IPS-NIHi7 (cell line): ENCODE measurements around the gene MRFAP1.
"Not testable (repeated sequence)": the region's sequence is repeated elsewhere in the genome, so short reads cannot be mapped to it uniquely, and the experiment has no call there.

Experiments
- DNase-seq: peaks from one replicate; pipeline ENCODE4 v3.0.0; 2012; ENCODE audit warnings: mixed read lengths; ENCODE audit errors: extremely low spot score

MRFAP1 gene

DNA sequence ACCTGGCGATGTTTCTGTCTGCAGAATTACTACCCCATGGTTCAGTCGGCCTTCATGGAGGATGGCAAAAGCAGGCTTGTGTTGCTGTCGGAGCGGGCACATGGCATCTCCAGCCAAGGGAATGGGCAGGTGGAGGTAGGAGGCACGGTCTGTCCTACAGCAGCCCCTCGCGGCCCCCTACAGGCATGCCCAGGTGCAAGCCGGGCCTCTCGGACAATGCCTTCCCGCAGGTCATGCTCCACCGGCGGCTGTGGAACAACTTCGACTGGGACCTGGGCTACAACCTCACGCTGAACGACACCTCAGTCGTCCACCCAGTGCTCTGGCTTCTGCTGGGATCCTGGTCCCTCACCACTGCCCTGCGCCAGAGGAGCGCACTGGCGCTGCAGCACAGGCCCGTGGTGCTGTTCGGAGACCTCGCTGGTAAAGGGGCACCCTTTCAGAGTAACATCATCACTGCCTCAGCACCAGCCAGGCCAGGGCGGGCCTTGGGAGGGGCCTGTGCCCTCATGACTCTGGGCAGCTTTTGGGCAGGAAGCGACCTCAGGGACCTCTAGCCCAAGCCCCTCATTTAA, 29.5 kb upstream of the MRFAP1 start:
- DNase-seq: no peak

DNA sequence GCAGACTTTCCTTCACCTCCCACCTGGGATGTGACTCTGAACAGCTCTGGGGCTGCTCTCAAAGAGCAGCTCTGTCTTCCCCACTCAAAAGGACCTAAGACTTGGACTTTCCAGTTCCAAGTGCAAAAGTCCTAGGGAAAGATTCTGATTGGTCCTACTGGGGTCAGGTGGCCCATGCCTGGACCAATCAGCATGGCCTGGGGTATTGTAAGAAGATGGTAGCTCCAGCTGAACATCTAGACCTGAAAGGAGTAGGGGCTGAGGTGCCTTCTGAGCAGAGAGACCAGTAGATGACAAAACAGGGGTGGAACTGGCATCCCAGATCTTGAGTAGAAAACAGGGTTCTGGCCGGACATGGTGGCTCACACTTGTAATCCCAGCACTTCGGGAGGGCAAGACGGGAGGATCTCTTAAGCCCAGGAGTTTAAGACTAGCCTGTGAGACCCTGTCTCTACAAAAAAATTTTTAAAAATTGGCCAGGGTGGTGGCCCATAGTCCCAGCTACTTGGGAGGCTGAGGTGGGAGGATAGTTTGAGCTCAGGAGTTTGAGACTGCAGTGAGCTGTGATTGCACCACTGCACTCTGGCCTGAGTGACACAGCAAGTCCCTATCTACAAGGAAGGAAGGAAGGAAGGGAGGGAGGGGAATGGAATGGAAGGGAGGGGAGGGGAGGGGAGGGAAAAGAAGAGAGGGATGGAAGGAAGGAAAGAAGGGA, 27.4 kb upstream of the MRFAP1 start:
- DNase-seq: no peak

DNA sequence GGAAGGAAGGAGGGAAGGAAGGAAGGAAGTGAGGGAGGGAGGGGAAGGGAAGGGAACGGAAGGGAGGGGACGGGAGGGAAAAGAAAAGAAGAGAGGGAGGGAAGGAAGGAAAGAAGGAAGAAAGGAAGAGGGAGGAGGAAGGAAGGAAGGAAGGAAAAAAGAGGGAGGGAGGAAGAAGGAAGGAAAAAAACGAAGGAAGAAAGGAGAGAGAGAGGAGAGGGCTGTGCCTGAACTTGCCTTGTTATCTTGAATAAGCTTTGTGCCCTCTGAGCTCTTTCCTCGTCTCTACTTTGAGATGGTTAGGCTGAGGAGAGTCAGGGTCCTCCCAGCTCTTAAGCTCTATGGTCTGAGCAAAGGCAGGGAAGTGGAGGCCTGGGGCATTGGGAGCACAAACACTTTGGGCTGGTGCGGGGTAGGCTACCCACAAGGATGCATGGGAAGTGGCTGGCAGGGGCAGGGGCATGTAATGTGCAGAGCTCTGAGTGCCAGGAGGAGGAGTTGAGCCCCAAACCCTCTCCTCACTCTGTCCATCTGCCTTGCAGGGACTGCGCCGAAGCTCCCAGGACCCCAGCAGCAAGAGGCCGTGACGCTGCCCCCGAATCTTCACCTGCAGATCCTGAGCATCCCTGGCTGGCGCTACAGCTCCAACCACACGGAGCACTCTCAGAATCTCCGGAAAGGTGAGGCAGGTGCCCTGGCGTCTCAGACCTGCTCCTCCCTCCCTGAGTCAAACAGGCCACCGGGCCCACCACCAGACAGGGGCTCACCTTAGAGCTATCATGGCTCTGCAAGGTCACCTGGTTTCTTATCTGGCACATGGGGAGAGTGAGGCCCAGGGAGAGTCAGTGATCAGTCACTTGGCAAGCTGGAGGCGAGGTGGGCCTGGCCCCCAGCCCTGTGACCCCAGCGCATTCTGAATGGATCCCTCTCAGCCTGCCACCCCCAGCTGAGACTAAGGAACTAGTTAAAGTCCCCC, 26.5 kb upstream of the MRFAP1 start:
- no peak for DNase-seq

DNA sequence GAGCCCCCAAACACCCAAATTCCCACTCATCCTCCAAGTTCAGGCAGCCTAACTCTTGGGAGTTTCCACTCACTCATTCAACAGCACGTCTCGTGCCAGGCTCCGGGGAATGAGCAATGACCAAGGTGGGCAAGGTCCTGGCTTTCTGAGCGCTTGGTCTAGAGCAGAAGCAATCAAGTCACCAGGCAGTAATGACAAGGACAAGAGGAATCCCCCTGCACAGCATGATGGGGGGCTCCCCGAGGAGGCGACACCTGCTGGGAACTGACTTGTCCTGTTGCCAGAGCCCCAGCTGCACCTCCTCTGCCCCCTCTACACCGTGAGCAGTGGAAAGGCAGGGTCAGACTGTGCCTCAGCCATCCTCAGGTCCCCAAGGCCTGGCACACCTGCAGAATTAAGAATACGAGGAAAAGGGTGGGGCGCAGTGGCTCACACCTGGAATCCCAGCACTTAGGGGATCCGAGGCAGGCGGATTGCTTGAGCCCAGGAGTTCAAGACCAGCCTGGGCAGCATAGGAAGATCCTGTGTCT, 25.7 kb upstream of the MRFAP1 start:
- no peak for DNase-seq

DNA sequence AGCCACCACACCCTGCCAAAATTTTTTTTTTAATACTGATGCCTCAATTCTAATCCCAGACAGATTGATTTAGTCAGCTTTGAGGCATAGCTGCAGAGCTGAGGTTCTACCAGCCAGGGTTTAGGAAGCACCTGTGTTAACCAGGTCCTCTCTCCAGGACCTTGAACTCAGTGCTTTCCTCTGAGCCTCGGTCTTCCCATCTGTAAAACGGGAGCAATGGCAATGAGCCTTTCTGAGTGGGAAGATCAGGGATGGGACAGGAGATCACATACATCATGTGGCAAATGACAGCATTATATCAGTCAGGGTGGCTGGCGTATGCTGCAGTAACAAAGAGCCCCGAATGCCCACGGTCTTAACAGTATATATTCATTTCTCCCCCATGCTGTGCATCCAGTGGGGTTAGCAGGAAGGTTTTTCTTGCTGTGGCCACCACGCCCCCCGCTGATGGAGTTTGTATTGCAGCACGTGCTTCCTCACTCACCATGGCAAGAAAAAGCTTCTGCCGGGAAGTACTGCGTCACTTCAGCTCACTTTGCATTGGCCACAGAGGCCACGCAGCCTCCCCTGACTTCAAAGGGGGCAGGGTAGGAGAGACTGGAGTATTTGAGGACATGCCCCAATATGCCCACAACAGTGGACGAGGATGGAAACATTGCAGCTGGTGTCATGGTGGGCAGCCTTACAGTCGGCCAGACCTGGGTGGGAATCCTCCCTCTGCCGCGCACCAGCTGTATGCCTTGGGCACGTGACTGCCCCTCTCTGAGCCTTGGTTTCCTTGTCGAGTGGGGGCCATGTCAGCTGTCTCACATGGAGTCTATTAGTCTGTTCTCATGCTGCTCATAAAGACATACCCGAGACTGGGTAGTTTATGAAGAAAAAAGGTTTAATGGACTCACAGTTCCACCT, 24.1 kb upstream of the MRFAP1 start:
- DNase-seq: no peak

DNA sequence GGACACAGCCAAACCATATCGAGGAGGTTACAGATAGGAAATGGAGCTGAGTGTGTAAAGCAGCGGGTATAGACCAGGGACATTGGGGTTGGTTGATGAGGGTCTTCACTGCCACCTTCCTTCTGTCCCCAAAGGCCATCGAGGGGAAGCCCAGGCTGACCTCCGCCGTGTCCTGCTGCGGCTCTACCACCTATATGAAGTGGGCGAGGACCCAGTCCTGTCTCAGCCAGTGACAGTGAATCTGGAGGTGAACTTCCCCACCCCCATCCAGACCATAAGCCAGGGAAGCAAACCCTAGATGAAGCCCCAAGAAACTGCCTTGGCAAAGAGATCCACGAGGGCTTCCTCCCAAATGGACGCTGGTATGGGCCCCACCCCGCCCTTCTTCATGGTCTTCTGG, 23.2 kb upstream of the MRFAP1 start:
- no peak for DNase-seq

DNA sequence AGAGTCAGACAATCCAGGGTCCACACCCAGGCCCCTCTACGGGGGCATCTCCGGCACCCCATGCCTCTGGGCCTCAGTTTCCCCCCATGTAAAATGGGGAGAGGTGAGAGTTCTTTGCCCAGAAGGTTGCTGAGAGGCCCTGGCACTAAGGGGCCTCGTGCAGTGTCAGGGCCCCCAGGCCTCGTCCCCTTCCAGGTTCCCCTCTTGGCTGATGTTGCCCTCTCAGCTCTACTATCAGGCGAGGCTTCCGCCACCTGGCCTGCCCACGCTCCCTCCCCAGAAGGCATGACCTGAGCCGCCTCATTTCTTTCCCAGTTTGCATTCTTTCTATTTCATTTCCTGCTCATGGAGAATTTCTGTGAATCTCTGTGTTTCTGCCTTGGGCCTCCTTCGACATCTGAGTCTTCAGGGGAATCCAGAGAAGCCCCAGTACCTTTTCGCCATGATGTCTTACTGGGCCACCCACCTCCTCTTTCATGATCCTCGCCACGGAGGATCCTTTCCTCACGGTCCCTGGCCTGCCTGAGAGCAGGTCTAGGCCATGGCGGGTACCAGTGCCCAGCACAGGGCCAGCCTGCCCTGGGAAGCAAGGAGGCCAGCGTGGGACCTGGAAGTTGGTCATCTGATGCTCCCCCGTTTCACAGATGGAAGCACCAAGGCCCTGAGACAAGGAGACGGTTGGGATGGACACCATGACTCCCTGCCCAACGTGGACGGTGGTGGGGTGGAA, 21.9 kb upstream of the MRFAP1 start:
- DNase-seq: no peak

DNA sequence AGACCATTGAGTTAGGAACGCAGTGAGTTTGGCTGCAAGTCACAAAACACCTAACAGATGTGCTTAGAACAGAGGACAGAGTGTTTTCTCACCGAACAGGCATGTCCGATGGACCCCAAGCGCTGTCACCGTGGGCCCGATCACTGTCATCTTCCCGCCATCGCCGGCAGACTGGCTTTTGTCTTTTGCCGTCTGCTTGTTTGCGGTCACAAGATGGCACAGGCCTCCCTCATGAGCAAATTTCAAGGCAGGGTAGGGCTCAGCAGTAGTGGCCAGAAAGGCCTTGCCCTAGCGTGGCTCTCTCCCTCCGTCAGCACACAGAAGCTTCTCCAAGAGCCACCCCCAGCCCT, 21.4 kb upstream of the MRFAP1 start:
- no peak for DNase-seq

DNA sequence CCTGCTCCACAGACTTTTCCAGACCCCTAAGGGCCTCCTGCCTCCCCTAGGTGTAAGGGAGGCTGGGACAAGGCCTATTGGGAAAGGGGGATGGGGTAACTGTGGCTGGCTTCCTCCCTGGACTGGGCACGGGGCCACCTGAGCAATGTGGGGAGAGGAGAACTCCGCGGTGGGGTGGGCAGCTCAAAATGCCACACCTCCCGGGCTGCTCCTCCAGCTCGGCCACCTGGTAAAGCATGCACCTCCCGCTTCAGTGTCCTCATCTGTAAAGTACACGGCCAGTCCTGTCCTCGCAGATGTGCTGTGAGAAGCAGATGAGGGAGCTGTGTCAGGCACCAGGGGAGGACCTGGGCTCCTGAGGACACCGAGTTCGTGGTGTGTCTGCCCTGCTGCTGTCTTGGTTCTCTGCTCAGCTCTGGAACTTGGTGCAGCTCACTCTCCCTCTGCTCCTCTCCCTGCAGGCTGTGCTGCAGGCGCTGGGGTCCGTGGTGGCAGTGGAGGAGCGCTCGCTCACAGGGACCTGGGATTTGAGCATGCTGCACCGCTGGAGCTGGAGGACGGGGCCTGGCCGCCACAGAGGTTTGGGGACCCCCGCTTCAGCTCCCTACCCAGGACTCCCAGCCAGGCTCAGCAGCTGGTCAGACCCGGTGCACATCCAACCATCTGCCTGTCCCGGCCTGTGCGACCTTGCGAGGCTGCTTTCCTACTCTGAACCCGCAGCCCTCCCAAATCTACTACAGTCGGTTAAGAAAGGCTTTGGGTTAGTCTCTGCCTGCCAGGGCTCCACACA, 20.8 kb upstream of the MRFAP1 start:
- no peak for DNase-seq

DNA sequence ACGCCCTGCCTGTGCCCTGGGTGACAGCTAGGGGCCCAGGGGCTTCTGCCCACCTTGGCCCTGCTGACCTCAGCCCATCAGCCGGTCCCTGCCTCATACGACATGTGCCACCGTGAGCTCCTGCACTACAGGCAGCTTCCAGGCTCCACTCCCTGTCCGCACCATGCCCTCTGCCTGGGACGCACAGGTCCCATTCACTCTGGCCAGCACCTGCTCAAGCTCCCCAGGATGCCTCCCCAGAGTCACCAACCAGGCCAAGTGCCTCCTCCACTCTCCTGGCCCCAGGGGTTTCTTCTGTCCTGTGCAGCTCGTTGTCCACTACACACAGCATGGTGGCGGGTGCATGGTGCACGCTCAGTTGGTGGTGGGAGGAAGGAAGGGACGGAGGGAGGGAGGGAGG, 20.2 kb upstream of the MRFAP1 start:
- DNase-seq: no peak

DNA sequence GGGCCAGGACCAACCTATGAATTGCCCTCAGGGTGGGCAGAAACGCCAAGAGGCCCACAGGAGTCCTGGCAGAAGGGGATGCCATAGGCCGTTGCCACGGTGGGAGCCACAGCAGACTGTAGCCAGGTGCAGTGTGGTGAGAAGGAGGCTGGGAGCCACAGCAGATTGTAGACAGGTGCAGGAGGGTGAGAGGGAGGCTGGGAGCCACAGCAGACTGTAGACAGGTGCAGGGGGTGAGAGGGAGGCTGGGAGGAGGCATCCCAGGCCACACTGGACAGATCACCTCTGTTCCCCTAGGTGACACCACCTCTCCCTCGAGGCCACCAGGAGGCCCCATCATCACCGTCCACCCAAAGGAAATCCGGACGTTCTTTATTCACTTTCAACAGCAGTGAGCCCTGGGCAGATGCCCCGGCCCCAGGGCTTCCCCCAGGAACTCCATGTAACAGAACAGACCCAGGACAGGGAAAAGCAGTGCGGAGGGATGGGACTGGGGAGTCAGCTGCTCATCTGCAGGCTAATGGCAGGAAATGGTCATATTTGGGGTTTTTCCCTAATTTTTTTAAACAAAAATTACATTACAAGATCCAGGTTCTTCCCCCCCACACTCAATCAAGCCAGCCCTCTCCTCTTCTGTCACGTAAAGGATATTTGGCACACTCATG, 19.5 kb upstream of the MRFAP1 start:
- DNase-seq: no peak

DNA sequence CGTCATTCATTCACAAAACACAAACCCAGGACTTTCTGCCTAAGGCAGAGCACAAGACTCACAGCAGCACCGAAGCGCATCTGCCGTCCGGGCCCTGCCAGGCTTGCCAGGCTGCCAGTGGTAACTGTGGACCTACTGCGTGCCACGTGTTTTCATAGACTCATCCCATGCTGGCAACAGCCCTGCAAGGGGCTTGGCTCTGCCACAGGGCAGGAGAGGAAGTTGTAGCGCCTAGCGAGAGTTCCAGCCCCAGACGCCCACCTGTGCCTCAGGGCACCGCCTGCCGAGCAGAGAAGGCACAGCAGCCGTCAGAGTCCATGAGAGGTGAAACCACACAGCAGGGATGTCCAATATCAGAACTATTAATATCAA, 18.9 kb upstream of the MRFAP1 start:
- DNase-seq: no peak

DNA sequence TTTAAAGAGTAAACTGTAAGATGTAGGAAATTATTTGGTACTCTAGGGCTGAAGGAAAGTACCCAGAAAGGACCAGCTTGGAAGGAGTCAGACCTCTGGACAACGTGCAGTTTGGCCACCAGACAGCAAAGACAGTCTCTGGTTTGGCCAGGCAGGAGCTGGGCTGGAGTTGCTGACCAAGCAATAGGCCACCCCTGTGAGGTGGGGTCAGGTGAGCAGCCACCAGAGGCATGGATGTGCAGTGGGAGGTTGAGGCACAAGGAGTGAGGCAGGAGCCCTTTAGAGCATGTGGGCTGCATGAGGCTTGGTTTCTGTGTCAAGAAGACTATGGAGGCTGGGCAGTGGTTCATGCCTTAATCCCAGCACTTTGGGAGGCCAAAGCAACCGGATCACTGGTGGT, 17.7 kb upstream of the MRFAP1 start:
- no peak for DNase-seq

DNA sequence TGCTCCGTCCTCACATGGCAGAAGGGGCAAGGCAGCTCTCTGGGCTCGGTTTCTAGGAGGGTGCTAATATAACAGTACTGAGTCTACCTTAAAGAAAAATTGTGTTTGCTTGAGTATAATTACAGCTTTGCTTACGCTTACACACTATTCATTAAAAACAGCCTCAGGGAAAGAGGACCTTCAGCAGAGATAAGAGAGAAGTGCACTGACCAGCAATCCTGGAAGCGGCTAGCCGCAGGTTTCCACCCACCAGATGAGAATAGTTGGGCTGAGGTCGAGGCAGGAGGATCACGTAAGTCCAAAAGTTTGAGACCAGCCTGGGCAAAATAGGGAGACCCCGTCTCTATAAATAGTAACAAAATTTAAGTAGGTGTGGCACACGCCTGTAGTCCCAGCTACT, 15.2 kb upstream of the MRFAP1 start:
- DNase-seq: no peak

DNA sequence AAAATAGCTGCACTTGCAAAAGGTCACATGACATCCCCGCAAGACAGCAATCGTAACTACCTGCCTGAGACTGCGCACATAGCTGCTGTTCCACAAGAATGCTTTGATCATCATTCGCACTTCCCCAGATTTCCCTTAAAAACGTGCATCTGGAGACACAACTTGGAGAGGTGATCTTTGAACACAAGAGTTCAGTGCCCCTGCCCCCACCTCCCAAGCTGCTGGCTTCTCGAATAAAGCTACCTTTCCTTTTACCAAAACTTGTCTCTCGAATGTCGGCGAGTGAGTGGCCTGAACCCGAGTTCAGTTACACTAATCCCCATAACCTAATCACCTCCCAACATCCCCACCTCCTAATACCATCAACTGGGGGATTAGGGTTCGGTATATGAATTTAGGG, 14.4 kb upstream of the MRFAP1 start:
- no peak for DNase-seq

DNA sequence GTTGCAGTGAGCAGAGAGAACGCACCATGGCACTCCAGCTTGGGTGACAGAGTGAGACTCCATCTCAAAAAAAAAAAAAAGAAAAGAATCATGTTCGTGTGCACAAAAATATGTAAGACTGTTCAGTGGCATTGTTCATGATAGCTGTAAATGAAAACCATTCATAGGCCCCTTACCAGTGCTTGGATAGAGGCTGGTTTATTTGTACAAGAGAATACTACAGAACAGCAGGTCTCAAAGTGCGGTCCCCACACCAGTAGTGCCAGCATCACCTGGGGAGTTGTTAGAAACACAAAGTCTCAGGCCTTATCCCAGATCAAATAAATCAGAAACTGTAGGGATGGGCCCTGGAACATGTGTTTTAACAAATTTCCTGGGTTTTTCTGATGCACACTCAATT, 12.7 kb upstream of the MRFAP1 start:
- DNase-seq: no peak

DNA sequence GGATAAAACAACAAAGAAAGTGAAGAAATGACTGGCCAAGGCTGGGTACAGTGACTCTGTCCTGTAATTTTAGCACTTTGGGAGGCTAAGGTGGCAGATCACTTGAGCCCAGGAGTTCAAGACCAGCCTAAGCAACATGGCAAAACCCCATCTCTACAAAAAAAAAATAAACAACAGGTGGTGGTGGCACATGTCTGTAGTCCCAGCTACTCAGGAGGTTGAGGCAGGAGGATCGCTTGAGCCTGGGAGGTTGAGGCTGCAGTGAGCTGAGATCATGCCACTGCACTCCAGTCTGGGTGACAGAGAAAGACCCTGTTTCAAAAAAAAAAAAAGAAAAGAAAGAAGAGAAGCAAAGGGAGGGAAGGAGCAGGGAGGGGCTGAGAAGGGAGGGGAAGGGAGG, 12.0 kb upstream of the MRFAP1 start:
- not testable (repeated sequence) for DNase-seq

DNA sequence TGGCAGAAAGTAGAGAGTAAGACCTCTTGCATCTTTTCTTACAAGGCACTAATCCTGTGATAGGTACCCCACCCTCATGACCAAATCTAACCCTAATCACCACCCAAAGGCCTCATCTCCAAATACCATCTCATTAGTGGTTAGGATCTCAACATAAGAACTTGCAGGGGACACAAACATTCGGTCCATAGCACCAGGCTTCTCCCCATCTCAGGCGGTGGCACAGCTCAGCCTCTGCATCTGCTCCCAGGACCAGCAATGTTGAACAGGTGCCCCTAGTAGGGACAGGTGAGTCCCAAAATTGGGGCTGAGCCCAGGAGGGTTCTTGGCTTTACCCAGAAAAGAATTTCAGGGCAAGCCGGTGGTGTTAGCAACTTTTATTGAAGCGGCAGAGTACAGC, 8.4 kb upstream of the MRFAP1 start:
- DNase-seq: no peak

DNA sequence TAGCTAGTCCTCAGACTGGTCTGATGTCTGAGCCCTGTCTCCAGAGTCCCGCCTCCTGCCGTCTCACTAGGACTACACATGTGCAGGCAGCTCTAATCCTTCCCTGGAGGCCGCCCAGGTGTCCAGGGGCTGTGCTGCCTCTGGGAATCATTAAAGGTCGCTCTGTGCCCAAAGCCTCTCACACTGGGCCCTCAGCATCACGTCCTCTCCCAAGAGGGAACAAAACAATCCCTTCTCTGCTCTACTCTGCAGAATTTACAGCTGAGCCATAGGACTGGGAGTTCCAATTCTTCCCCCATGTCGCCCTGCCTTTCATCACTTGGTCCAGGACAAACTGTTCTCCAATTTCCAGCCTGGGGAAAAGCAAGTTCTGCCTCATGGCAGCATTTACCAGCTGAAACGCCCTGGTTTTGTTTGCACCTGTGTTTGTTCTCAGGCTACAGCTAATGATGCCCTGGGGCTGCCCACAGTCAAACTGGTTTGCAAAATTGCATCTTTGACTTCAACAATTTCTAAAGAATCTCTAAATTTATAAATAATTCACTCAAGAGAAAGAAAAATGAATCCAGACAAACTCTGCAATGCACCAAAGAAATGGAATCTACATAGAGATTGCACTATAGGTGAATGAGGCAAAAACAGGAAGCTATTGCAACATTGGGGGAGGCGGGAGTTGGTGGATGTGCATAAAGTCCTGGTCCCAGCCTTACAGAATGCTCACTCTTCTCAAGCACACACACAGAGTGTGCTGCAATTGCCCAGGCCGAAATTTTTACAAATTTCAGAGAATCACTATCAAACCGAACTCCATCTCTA, 7.2 kb upstream of the MRFAP1 start:
- DNase-seq: no peak
